IMR-90 (cell line): Measurements from ENCODE around the gene GSS. TPM values are rescaled to one million over a fixed set of nuclear protein-coding genes. Genes with fewer than 3 reads are reported as not detected.

Experiments used
- ATAC-seq: fragments of 200-7000 bp; cut with Tn5 transposase; 2 replicates; pipeline ENCODE4 v1.9.1; 2020; ENCODE audit warnings: low read depth, mild to moderate bottlenecking, moderate library complexity
- BruUV-seq: library from RNA; stranded (reverse); fragments of 400-500 nt; replicated peaks from 2 replicates; lab custom pipeline; 2021; lab: Mats Ljungman, UMichigan
- CTCF ChIA-PET: fragments of 300-600 bp; formaldehyde crosslinking; extraction: SDS; loops from one replicate; lab custom pipeline; 2021; ENCODE audit warnings: antibody characterized with exemption; lab: Yijun Ruan, JAX
- POLR2A ChIA-PET: fragments of 300-600 bp; sonication (Branson Sonifier 250); formaldehyde crosslinking; loops from one replicate; lab custom pipeline; 2022; ENCODE audit warnings: antibody characterized with exemption; ENCODE audit not compliant: unreplicated experiment; lab: Charles Lee
- DNase-seq: peaks from one replicate; pipeline ENCODE4 v3.0.0; 2013
- H2AFZ ChIP-seq: replicated peaks from 2 replicates; pipeline ENCODE3; 2013; ENCODE audit warnings: low read length, mild to moderate bottlenecking; ENCODE audit not compliant: poor library complexity
- H2AK5ac ChIP-seq: 2 replicates; pipeline ENCODE4 v1.6.1; 2013; ENCODE audit warnings: low read depth, low read length, inconsistent platforms
- H2AK9ac ChIP-seq: replicated peaks from 2 replicates; pipeline ENCODE3; 2013; ENCODE audit warnings: mild to moderate bottlenecking, low read depth, low read length, moderate library complexity; ENCODE audit not compliant: poor library complexity
- H2BK120ac ChIP-seq: 2 replicates; pipeline ENCODE4 v1.6.1; 2013; ENCODE audit warnings: low read depth, low read length, inconsistent platforms
- H2BK15ac ChIP-seq: 3 replicates; pipeline ENCODE4 v1.6.1; 2013; ENCODE audit warnings: low read depth, low read length, inconsistent platforms
- H2BK20ac ChIP-seq: 2 replicates; pipeline ENCODE4 v1.6.1; 2013; ENCODE audit warnings: low read depth, mild to moderate bottlenecking, inconsistent platforms, low read length, moderate library complexity
- H2BK5ac ChIP-seq: 2 replicates; pipeline ENCODE4 v1.6.1; 2013; ENCODE audit warnings: mild to moderate bottlenecking, low read depth, low read length, inconsistent platforms; ENCODE audit not compliant: poor library complexity, severe bottlenecking
- H3K14ac ChIP-seq: replicated peaks from 2 replicates; pipeline ENCODE4 v1.6.1; 2013; ENCODE audit warnings: low read depth, low read length, inconsistent platforms
- H3K18ac ChIP-seq: 2 replicates; pipeline ENCODE4 v1.6.1; 2013; ENCODE audit warnings: low read depth, low read length, control low read depth
- H3K23ac ChIP-seq: 2 replicates; pipeline ENCODE4 v1.6.1; 2013; ENCODE audit warnings: low read depth, low read length, inconsistent platforms
- H3K27ac ChIP-seq: 2 replicates; pipeline ENCODE4 v1.5.1; 2013; ENCODE audit warnings: mild to moderate bottlenecking, control low read depth, low read length; ENCODE audit not compliant: insufficient read depth
- H3K27me3 ChIP-seq: 2 replicates; pipeline ENCODE4 v1.6.1; 2013; ENCODE audit warnings: low read length; ENCODE audit not compliant: control insufficient read depth, insufficient read depth
- H3K36me3 ChIP-seq: 2 replicates; pipeline ENCODE4 v1.6.1; 2013; ENCODE audit warnings: low read length, mixed read lengths; ENCODE audit not compliant: control insufficient read depth, insufficient read depth
- H3K4ac ChIP-seq: 2 replicates; pipeline ENCODE4 v1.6.1; 2013; ENCODE audit warnings: low read depth, low read length, inconsistent platforms
- H3K4me1 ChIP-seq: 2 replicates; pipeline ENCODE4 v1.6.1; 2013; ENCODE audit warnings: low read length, mixed read lengths; ENCODE audit not compliant: control insufficient read depth, insufficient read depth
- H3K4me2 ChIP-seq: 2 replicates; pipeline ENCODE4 v1.6.1; 2013; ENCODE audit warnings: low read depth, mild to moderate bottlenecking, control low read depth, low read length, moderate library complexity
- H3K4me3 ChIP-seq: 2 replicates; pipeline ENCODE4 v1.5.1; 2013; ENCODE audit warnings: low read depth, mild to moderate bottlenecking, control low read depth, low read length, moderate library complexity; ENCODE audit not compliant: insufficient read depth
- H3K56ac ChIP-seq: 2 replicates; pipeline ENCODE4 v1.6.1; 2013; ENCODE audit warnings: low read length, inconsistent platforms; ENCODE audit not compliant: insufficient read depth; ENCODE audit errors: extremely low read depth
- H3K79me1 ChIP-seq, 2 experiments: 2 replicates each; pipeline ENCODE4 v1.6.1; 2013; ENCODE audit warnings: low read length in 2 of 2, inconsistent platforms in 1 of 2, low read depth in 1 of 2
- H3K9ac ChIP-seq: 2 replicates; pipeline ENCODE4 v1.6.1; 2013; ENCODE audit warnings: low read depth, low read length, control low read depth
- H3K9me1 ChIP-seq: 2 replicates; pipeline ENCODE4 v1.6.1; 2013; ENCODE audit warnings: low read length, inconsistent platforms; ENCODE audit not compliant: insufficient read depth
- H3K9me3 ChIP-seq: 2 replicates; pipeline ENCODE4 v1.6.1; 2013; ENCODE audit warnings: low read length; ENCODE audit not compliant: control insufficient read depth, insufficient read depth
- H4K20me1 ChIP-seq: 2 replicates; pipeline ENCODE4 v1.6.1; 2013; ENCODE audit warnings: low read length, inconsistent platforms; ENCODE audit not compliant: insufficient read depth
- H4K5ac ChIP-seq: 2 replicates; pipeline ENCODE4 v1.6.1; 2013; ENCODE audit warnings: mild to moderate bottlenecking, low read depth, low read length, control low read depth
- H4K8ac ChIP-seq, 2 experiments: 2 replicates each; pipeline ENCODE4 v1.6.1; 2013; ENCODE audit warnings: low read depth in 2 of 2, low read length in 2 of 2, control low read depth in 1 of 2, inconsistent platforms in 1 of 2
- H4K91ac ChIP-seq: 2 replicates; pipeline ENCODE4 v1.6.1; 2013; ENCODE audit warnings: low read depth, low read length, inconsistent platforms; ENCODE audit not compliant: insufficient read depth
- BHLHE40 ChIP-seq: fragments of 150-350 bp; IDR thresholded peaks from 2 replicates; pipeline ENCODE4 v1.6.1; 2016; ENCODE audit warnings: mild to moderate bottlenecking, low read depth, low read length
- CEBPB ChIP-seq: IDR thresholded peaks from 2 replicates; pipeline ENCODE4 v1.6.1; 2012; ENCODE audit warnings: low read depth, low read length, improper control_type of control experiment
- CHD1 ChIP-seq: IDR thresholded peaks from 2 replicates; pipeline ENCODE4 v1.6.1; 2012; ENCODE audit warnings: low read depth, low read length, improper control_type of control experiment
- CTCF ChIP-seq: conservative IDR thresholded peaks from 2 replicates; pipeline ENCODE4 v1.5.1; 2012; ENCODE audit warnings: mild to moderate bottlenecking, low read depth, low read length, improper control_type of control experiment
- ELK1 ChIP-seq: fragments of 150-350 bp; IDR thresholded peaks from 2 replicates; pipeline ENCODE4 v1.6.1; 2016; ENCODE audit warnings: low read depth, mild to moderate bottlenecking, low read length, moderate library complexity, borderline replicate concordance
- FOS ChIP-seq: fragments of 150-350 bp; IDR thresholded peaks from 2 replicates; pipeline ENCODE4 v1.6.1; 2016; ENCODE audit warnings: low read depth, low read length
- MAFK ChIP-seq: IDR thresholded peaks from 2 replicates; pipeline ENCODE4 v1.6.1; 2012; ENCODE audit warnings: low read depth, low read length, improper control_type of control experiment
- MAZ ChIP-seq: IDR thresholded peaks from 2 replicates; pipeline ENCODE4 v1.6.1; 2012; ENCODE audit warnings: low read depth, mild to moderate bottlenecking, low read length, improper control_type of control experiment, moderate library complexity, borderline replicate concordance
- MXI1 ChIP-seq: IDR thresholded peaks from 2 replicates; pipeline ENCODE4 v1.6.1; 2012; ENCODE audit warnings: low read depth, mild to moderate bottlenecking, low read length, moderate library complexity, borderline replicate concordance
- NFE2L2 ChIP-seq: fragments of 150-350 bp; IDR thresholded peaks from 2 replicates; pipeline ENCODE4 v1.6.1; 2016; ENCODE audit warnings: low read depth, mild to moderate bottlenecking, low read length
- POLR2A ChIP-seq: IDR thresholded peaks from 2 replicates; pipeline ENCODE4 v1.6.1; 2012; ENCODE audit warnings: mild to moderate bottlenecking, low read depth, low read length
- RAD21 ChIP-seq: IDR thresholded peaks from 2 replicates; pipeline ENCODE4 v1.6.1; 2012; ENCODE audit warnings: low read length, improper control_type of control experiment
- RCOR1 ChIP-seq: IDR thresholded peaks from 2 replicates; pipeline ENCODE4 v1.6.1; 2012; ENCODE audit warnings: mild to moderate bottlenecking, low read length, improper control_type of control experiment; ENCODE audit not compliant: insufficient replicate concordance
- RFX5 ChIP-seq: IDR thresholded peaks from 2 replicates; pipeline ENCODE4 v1.8.0; 2012; ENCODE audit warnings: low read depth, mild to moderate bottlenecking, low read length, moderate library complexity
- SMC3 ChIP-seq: fragments of 150-350 bp; IDR thresholded peaks from 2 replicates; pipeline ENCODE4 v1.6.1; 2016; ENCODE audit warnings: low read depth, mild to moderate bottlenecking, antibody characterized with exemption, low read length, moderate library complexity
- USF2 ChIP-seq: fragments of 150-350 bp; IDR thresholded peaks from 2 replicates; pipeline ENCODE4 v1.6.1; 2017; ENCODE audit warnings: mild to moderate bottlenecking, antibody characterized with exemption, low read length, low read depth
- WGBS, 2 experiments: methylation state at CpG; one replicate each; pipeline versions ENCODE4 v1.1.5 to v1.1.7; 2013; ENCODE audit warnings: missing lambda C conversion rate in 2 of 2; ENCODE audit not compliant: insufficient read length in 1 of 2; ENCODE audit errors: extremely low coverage in 2 of 2; 5-methylcytosine and 5-hydroxymethylcytosine counted together
- dilution Hi-C: fragments of 300-500 bp; cut with HindIII; formaldehyde crosslinking; loops from one replicate; pipeline ENCODE4 v1.14.3; 2018; ENCODE audit warnings: low sequenced_read_pairs; ENCODE audit not compliant: unreplicated experiment
- in situ Hi-C: fragments of 300-500 bp; cut with MboI; formaldehyde crosslinking; loops from 3 replicates; pipeline ENCODE4 v1.14.3; 2019; ENCODE audit warnings: low sequenced_read_pairs, inconsistent platforms, mixed read lengths
- intact Hi-C: fragments of 100-400 bp; cut with micrococcal nuclease; formaldehyde crosslinking; loops from 2 replicates; pipeline ENCODE4 v1.10.0; 2022
- polyA plus RNA-seq, 3 experiments: library from polyadenylated mRNA; depleted of rRNA; stranded (reverse); fragments of >200 nt; gene quantifications; 2 replicates each; pipeline ENCODE4 v1.2.3, GENCODE V29; 2012; ENCODE audit warnings: low replicate concordance in 1 of 3
- total RNA-seq: library from RNA; depleted of rRNA; stranded (reverse); fragments of >200 nt; gene quantifications from 2 replicates; pipeline ENCODE4 v1.2.3, GENCODE V29; 2012

The GSS gene
- total and polyA plus RNA-seq, 2 of the 4 experiments (the other 2 are of a cell fraction) = 73.7 to 90.0 TPM

GRCh38 chr20:34884260-34884659 is 71.3 kb downstream of the GSS start:
- in situ Hi-C loops = no loop called here
- Histone ChIP-seq H3K14ac (no peak overlapping the region), H3K27ac (no peak overlapping the region), H2BK15ac (no peak overlapping the region), H3K56ac (no peak overlapping the region), H4K91ac (no peak overlapping the region), H3K9me3 (no peaks in the 10 kb centered on the region), H3K36me3 (peaks cover 8% of the 10 kb centered on the region), H4K8ac (no peak overlapping the region), H3K4ac (no peak overlapping the region), H4K5ac (no peak overlapping the region), H3K4me2 (no peak overlapping the region), H3K9me1 (peaks cover 2% of the 10 kb centered on the region; the same call in 1 of the 2 replicates), H2AK9ac (no peak overlapping the region), H2BK5ac (no peak overlapping the region), H3K23ac (no peak overlapping the region), H3K9ac (no peak overlapping the region), H3K18ac (no peak overlapping the region), H2BK120ac (no peak overlapping the region), H3K27me3 (no peaks in the 10 kb centered on the region), H2AFZ (no peak overlapping the region), H2AK5ac (no peak overlapping the region), H3K4me3 (no peak overlapping the region), H3K4me1 (no peaks in the 10 kb centered on the region), H2BK20ac (no peak overlapping the region), H3K79me1 (peaks cover 7% of the 10 kb centered on the region in 2 experiments; a peak in 3 of 4 replicates), H4K20me1 (peaks cover 3% of the 10 kb centered on the region; the same call in 1 of the 2 replicates)
- dilution Hi-C loops = no loop called here
- ChIA-PET CTCF (no interaction called here), POLR2A (no interaction called here)
- DNase-seq (no peak), ATAC-seq (no peak)
- WGBS, 2 experiments = no CpG with 5 or more reads among the region's 1 CpG
- intact Hi-C loops = no loop called here
- BruUV-seq = no TSS peak
- no peak for TF ChIP-seq MAZ
- no peak for TF ChIP-seq ELK1
- TF ChIP-seq POLR2A = no peak
- TF ChIP-seq MAFK = no peak
- no peak for TF ChIP-seq SMC3
- TF ChIP-seq CTCF = no peak
- TF ChIP-seq NFE2L2 = no peak
- no peak for TF ChIP-seq RFX5
- TF ChIP-seq FOS = no peak
- TF ChIP-seq MXI1 = no peak
- no peak for TF ChIP-seq RCOR1
- TF ChIP-seq BHLHE40 = no peak
- no peak for TF ChIP-seq RAD21
- no peak for TF ChIP-seq CEBPB
- no peak for TF ChIP-seq CHD1
- no peak for TF ChIP-seq USF2
